Measurements from ENCODE around the gene ARIH2.

The ARIH2 gene

DNA sequence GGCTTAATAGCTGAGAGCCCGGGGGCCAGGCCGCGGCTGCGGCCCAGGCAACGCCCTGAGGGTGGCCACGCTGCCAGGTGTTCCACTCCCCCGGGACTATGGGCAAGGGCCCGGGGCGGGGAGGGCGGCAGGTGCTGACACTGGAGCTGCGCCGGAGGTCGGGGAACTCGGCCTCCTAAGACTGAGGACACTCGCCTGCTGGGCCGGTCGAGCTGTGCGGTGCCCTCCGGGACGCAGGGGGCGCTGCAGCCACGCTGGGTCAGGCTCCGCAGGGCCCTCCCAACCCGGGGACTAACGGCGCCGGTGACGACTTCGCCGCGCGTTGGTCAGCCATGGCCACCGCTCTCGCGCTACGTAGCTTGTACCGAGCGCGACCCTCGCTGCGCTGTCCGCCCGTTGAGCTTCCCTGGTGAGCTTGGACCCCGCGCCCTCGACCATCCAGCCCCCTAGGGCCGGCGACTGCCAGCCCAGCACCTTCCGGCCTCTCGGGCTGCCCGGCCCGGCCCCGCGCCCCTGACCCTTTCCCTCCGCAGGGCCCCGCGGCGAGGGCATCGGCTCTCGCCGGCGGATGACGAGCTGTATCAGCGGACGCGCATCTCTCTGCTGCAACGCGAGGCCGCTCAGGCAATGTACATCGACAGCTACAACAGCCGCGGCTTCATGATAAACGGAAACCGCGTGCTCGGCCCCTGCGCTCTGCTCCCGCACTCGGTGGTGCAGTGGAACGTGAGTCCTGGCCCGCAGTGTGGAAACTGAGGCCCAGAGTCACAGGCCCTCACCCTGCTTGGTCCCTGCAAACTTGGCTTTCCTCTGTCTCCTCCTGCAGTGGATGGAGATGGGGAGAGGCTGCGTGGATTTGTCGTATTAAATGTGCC is 103.4 kb downstream of the ARIH2 start, which contains the start of gene NDUFAF3:
TSS of gene NDUFAF3 (plus strand) at position 309 of the 875 bp plus-strand sequence. CDS start at position 333, 24 bp downstream.
- Histone ChIP-seq H3K36me3 (ENCODE audit: control insufficient read depth, insufficient read depth, low read length) (peaks cover 30% of the 10 kb centered on the region), H3K27ac (ENCODE audit: low read depth, low read length) (peak within 1 kb of the TSS; percentile 99), H3K4me3 (ENCODE audit: low read length) (peak within 1 kb of the TSS; percentile 94), H3K9ac (ENCODE audit: low read length) (peak within 1 kb of the TSS; percentile 98), H3K4me1 (ENCODE audit: control insufficient read depth, insufficient read depth, low read length) (peaks cover 12% of the 10 kb centered on the region), H3K27me3 (ENCODE audit: control insufficient read depth, insufficient read depth, low read length) (no peaks in the 10 kb centered on the region)

DNA sequence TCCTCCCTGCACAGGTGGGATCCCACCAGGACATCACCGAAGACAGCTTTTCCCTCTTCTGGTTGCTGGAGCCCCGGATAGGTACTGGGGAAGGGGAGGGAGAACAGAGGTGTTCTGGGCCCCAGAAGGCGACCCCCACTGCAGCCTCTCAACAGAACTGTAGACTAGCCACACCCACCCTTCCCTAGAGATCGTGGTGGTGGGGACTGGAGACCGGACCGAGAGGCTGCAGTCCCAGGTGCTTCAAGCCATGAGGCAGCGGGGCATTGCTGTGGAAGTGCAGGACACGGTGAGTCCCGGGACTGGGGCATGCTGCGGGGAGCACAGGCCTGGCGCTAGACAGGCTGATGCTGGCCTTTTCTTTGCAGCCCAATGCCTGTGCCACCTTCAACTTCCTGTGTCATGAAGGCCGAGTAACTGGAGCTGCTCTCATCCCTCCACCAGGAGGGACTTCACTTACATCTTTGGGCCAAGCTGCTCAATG is 104.1 kb downstream of the ARIH2 start:
- Histone ChIP-seq H3K36me3 (ENCODE audit: control insufficient read depth, insufficient read depth, low read length) (peaks cover 30% of the 10 kb centered on the region), H3K27me3 (ENCODE audit: control insufficient read depth, insufficient read depth, low read length) (no peaks in the 10 kb centered on the region), H3K9ac (ENCODE audit: low read length) (peak overlapping the region; percentile 98), H3K4me3 (ENCODE audit: low read length) (peak overlapping the region; percentile 89), H3K4me1 (ENCODE audit: control insufficient read depth, insufficient read depth, low read length) (peaks cover 7% of the 10 kb centered on the region), H3K27ac (ENCODE audit: low read depth, low read length) (peak overlapping the region; percentile 99)

DNA sequence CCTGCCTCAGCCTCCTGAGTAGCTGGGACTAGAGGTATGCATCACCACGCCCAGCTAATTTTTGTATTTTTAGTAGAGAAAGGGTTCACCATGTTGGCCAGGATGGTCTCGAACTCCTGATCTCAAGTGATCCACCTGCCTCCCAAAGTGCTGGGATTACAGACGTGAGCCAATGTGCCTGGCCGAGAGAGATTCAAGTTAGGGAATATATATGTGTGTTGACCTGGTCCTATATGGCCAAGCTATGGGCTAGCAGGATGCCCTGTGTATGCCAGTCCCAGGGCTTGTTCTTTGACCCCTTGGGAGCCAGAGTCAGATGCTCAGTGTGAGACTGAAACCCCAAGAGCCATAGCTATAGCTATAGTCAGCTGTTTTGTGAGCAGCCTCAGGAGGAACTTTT is 105.1 kb downstream of the ARIH2 start:
- H3K27me3 ChIP-seq (ENCODE audit: control insufficient read depth, insufficient read depth, low read length): no peaks in the 10 kb centered on the region
- peaks cover 13% of the 10 kb centered on the region for H3K4me1 ChIP-seq (ENCODE audit: control insufficient read depth, insufficient read depth, low read length)
- no peak overlapping the region for H3K4me3 ChIP-seq (ENCODE audit: low read length)
- peaks cover 30% of the 10 kb centered on the region for H3K36me3 ChIP-seq (ENCODE audit: control insufficient read depth, insufficient read depth, low read length)
- H3K9ac ChIP-seq (ENCODE audit: low read length): no peak overlapping the region
- H3K27ac ChIP-seq (ENCODE audit: low read depth, low read length): no peak overlapping the region

DNA sequence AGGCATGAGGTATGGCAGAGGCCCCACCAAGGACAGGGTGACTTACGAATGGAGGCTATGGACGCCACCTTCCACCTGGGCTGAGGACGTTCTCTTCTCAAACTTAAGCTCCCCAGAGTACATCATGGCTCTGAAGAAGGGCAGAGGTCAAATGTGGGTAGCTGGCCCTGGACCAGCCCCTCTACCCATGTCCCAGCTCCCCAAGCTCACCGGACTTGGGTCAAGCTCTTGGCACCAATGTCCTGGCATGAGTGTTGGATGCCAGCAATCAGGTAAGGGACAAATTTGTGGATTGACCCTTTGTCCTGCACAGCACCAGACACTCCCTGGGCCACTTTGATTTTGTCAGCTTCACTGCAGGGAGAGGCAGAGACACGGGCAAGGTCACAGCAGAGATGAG is 105.8 kb downstream of the ARIH2 start:
- Histone ChIP-seq H3K4me1 (ENCODE audit: control insufficient read depth, insufficient read depth, low read length) (peaks cover 14% of the 10 kb centered on the region), H3K27ac (ENCODE audit: low read depth, low read length) (no peak overlapping the region), H3K4me3 (ENCODE audit: low read length) (no peak overlapping the region), H3K36me3 (ENCODE audit: control insufficient read depth, insufficient read depth, low read length) (peaks cover 30% of the 10 kb centered on the region), H3K9ac (ENCODE audit: low read length) (no peak overlapping the region), H3K27me3 (ENCODE audit: control insufficient read depth, insufficient read depth, low read length) (no peaks in the 10 kb centered on the region)

DNA sequence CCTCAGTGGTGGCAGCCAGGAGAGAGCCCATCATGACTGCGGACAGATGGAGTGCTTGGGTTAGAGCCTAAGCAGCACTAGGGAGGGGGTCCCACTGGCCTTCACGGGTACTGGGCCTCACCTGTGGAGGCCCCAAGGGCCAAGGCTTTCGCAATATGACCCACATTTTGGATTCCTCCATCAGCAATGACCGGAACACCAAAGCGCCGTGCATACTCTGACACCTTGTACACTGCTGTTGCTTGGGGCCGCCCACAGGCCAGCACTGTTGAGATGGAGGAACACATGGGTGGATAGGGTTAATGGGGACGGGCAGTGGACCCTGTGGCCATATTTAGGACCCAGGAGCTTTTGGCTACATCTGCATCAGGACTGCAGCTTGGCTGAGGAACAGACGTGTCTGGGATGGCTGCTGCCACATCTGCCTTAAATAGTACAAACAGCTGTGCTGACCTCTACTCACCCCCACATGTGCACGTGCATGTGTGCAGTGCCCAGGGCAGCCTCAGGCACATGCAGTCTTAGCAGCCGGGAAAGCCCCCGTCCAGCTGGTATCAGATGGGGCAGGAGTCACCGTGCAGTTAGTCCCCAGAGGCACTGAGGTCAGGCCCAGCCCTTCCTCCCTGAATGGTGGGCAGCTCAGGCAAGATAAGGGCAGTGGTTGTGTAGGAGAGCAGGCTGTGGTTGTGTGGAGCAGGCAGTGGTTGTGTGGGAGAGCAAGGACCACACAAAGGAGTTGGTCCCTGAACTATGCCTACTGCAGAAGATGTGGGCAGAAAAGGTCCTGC is 106.6 kb downstream of the ARIH2 start:
- Histone ChIP-seq H3K4me3 (ENCODE audit: low read length) (no peak overlapping the region), H3K27me3 (ENCODE audit: control insufficient read depth, insufficient read depth, low read length) (no peaks in the 10 kb centered on the region), H3K4me1 (ENCODE audit: control insufficient read depth, insufficient read depth, low read length) (peaks cover 12% of the 10 kb centered on the region), H3K9ac (ENCODE audit: low read length) (no peak overlapping the region), H3K27ac (ENCODE audit: low read depth, low read length) (no peak overlapping the region), H3K36me3 (ENCODE audit: control insufficient read depth, insufficient read depth, low read length) (peaks cover 30% of the 10 kb centered on the region)

DNA sequence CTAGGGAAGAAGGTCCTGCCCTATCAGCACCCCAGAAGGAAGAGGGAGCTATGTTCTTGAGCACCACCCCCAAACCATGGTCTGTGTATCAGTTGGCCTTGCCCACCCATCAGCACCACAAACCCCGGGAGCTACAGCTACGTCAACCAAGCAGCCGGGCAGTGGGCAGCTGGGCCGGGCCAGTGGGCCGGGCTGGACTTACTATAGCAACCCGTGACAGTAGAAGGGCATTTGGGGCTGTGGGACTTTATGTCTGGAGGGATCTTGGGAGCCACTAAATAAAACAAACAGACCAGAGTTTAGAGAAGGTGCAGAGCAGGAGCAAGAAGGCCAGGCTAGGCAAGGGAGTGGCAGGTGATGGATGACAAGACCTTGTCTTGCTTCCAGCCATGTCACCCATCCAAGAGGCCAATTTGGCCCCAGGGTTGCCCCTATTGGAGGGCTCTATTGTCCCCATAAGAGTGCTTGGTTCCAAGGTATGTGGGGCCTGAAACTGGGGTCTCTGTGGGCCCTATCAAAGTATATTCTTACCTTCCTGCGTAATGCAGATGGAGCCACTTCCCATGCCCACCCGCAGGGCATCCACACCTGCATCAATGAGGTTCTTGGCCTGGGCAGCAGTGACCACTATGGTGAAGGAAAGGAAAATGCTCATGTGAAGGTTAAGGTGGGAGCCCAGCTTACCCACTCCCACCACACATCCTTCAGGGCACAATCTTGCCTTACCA is 107.3 kb downstream of the ARIH2 start:
- Histone ChIP-seq H3K27ac (ENCODE audit: low read depth, low read length) (no peak overlapping the region), H3K4me1 (ENCODE audit: control insufficient read depth, insufficient read depth, low read length) (peaks cover 7% of the 10 kb centered on the region), H3K27me3 (ENCODE audit: control insufficient read depth, insufficient read depth, low read length) (no peaks in the 10 kb centered on the region), H3K9ac (ENCODE audit: low read length) (no peak overlapping the region), H3K4me3 (ENCODE audit: low read length) (no peak overlapping the region), H3K36me3 (ENCODE audit: control insufficient read depth, insufficient read depth, low read length) (peaks cover 30% of the 10 kb centered on the region)

DNA sequence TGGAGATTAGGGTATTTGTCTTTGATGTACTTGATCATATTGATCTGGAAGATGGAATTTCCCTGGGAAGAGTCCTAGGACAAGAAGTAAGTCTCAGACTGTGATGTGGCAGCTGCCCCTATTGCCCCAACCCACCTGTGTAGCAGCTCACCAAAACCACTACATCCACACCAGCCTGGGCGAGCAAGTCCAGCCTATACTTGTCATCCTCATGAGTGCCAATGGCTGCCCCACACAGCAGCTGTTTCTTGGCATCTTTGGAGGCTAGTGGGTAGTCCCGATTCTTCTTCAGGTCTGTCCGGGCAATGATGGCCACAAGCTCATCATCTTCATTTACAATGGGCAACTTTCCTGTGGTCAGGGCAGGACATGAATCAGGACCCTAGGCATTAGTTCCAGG is 107.9 kb downstream of the ARIH2 start:
- Histone ChIP-seq H3K4me1 (ENCODE audit: control insufficient read depth, insufficient read depth, low read length) (peaks cover 7% of the 10 kb centered on the region), H3K27ac (ENCODE audit: low read depth, low read length) (no peak overlapping the region), H3K36me3 (ENCODE audit: control insufficient read depth, insufficient read depth, low read length) (peaks cover 32% of the 10 kb centered on the region), H3K27me3 (ENCODE audit: control insufficient read depth, insufficient read depth, low read length) (no peaks in the 10 kb centered on the region), H3K9ac (ENCODE audit: low read length) (no peak overlapping the region), H3K4me3 (ENCODE audit: low read length) (no peak overlapping the region)

DNA sequence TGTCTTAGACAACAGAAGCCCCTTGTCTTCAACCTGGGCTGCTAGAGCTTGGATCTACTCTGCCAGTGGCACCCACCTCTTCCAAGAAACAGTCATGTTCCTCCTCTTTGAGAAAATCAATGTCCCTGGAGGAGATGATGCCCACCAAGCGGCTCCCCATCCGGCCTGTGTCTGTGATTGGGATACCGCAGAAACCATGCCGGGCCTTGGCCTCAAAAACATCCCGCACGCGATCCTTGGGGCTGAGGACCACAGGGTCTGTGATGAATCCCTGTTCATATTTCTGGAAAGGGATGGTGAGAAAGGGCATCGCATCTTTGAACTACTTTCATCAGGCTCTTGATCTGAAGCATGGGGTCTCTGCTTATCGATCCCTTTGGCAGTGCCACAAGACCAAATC is 109.0 kb downstream of the ARIH2 start:
- Histone ChIP-seq H3K4me3 (ENCODE audit: low read length) (no peak overlapping the region), H3K9ac (ENCODE audit: low read length) (no peak overlapping the region), H3K36me3 (ENCODE audit: control insufficient read depth, insufficient read depth, low read length) (peaks cover 43% of the 10 kb centered on the region), H3K27ac (ENCODE audit: low read depth, low read length) (no peak overlapping the region), H3K27me3 (ENCODE audit: control insufficient read depth, insufficient read depth, low read length) (no peaks in the 10 kb centered on the region), H3K4me1 (ENCODE audit: control insufficient read depth, insufficient read depth, low read length) (peaks cover 7% of the 10 kb centered on the region)

DNA sequence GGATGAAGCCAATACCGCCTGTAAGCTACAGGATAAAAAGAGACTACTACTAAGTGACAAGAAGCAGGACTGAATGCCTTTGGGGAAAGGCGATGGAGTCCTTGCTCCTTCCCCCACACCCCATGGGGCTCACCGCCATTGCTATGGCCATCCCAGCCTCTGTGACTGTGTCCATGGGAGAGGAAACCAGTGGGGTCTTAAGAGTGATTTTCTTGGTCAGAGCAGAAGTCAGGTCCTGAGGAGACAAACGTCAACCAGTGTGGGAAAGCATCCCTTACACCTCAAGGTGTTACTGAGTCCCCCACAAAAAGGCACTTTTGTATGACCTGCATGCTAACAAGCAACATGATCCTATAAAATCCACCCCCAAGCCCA is 109.6 kb downstream of the ARIH2 start:
- peaks cover 7% of the 10 kb centered on the region for H3K4me1 ChIP-seq (ENCODE audit: control insufficient read depth, insufficient read depth, low read length)
- no peaks in the 10 kb centered on the region for H3K27me3 ChIP-seq (ENCODE audit: control insufficient read depth, insufficient read depth, low read length)
- peak overlapping the region; percentile 95 for H3K4me3 ChIP-seq (ENCODE audit: low read length)
- H3K9ac ChIP-seq (ENCODE audit: low read length): peak overlapping the region; percentile 99
- H3K36me3 ChIP-seq (ENCODE audit: control insufficient read depth, insufficient read depth, low read length): peaks cover 50% of the 10 kb centered on the region
- peak overlapping the region; percentile 92 for H3K27ac ChIP-seq (ENCODE audit: low read depth, low read length)

DNA sequence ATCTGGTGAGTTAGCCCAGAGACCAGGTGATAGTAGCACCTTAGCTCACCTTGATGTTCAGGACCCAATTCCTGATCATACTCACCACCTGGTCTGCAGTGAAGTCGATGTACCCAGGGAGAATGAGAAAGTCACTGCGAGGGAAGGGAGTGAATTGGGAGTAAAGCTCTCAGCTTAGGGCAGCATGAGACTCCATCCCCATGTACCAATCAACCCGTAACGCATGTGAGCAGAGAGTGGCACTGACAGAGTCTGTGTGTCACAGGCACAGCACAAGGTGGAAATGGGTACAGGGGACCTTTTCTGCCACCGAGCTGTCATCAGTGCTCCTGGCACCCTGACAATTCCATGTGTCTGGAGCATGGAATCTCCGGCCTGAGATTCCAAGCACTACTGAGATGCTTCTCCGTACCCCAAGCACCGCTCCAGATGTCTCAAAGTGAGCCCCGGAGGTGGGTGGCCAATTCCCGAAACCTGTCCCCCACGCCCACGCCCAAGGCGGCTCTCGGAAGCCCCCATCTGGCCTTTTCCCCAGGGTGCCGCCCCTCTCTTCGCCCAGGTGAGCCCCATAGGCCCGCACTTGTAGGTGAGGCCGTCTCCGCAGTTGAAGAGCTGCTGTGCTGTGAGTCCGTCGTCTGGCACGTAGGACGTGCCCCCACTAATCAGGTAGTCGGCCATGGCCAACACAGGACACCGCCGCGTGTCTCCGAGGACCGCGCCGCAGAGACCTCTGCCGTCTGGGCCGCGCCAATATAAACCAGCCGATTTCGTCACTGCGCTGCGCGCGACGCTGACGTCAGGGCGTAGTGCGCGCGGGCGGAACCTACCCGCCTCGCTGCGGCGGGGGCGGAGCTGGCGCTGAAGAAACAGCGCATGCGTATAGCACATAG is 110.3 kb downstream of the ARIH2 start, which contains the start of gene IMPDH2:
TSS of gene IMPDH2 (minus strand) at position 726 of the 890 bp plus-strand sequence. CDS start at position 678, 48 bp downstream.
- H3K27ac ChIP-seq (ENCODE audit: low read depth, low read length): peak within 1 kb of the TSS; percentile 92
- H3K27me3 ChIP-seq (ENCODE audit: control insufficient read depth, insufficient read depth, low read length): no peaks in the 10 kb centered on the region
- peaks cover 7% of the 10 kb centered on the region for H3K4me1 ChIP-seq (ENCODE audit: control insufficient read depth, insufficient read depth, low read length)
- H3K9ac ChIP-seq (ENCODE audit: low read length): peak within 1 kb of the TSS; percentile 99
- H3K4me3 ChIP-seq (ENCODE audit: low read length): peak within 1 kb of the TSS; percentile 95
- peaks cover 49% of the 10 kb centered on the region for H3K36me3 ChIP-seq (ENCODE audit: control insufficient read depth, insufficient read depth, low read length)

DNA sequence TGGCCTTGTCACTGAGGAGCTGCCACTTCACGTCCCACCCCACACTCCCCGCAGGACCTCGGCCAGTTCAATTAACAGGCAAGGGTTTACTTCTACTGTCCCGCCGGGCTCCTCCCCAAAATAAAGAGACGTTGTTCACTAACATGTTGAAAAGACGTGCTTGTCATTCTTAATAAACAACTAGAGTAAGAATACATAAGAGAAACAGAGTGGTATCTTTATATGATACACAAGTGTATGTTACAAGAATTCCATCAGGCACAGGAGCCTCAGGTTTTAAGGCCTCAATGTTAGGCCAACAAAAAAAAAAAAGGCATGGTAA is 110.9 kb downstream of the ARIH2 start:
- Histone ChIP-seq H3K9ac (ENCODE audit: low read length) (no peak overlapping the region), H3K36me3 (ENCODE audit: control insufficient read depth, insufficient read depth, low read length) (peaks cover 48% of the 10 kb centered on the region), H3K4me1 (ENCODE audit: control insufficient read depth, insufficient read depth, low read length) (peaks cover 7% of the 10 kb centered on the region), H3K27ac (ENCODE audit: low read depth, low read length) (peak overlapping the region; percentile 92), H3K27me3 (ENCODE audit: control insufficient read depth, insufficient read depth, low read length) (no peaks in the 10 kb centered on the region), H3K4me3 (ENCODE audit: low read length) (peak overlapping the region; percentile 95)
